Upper lobe of right lung (tissue), 1 donor: ENCODE data around the gene PRR11. TPM values are rescaled to one million over a fixed set of nuclear protein-coding genes. Genes with fewer than 3 reads are reported as not detected.

ENCODE experiments used
- ATAC-seq: fragments of 200-7000 bp; cut with Tn5 transposase; one replicate; pipeline ENCODE4 v1.9.1; 2020; ENCODE audit warnings: mild to moderate bottlenecking, moderate library complexity
- DNase-seq: peaks from one replicate; pipeline ENCODE4 v3.0.0-alpha.2; 2020
- H3K27ac ChIP-seq: fragments of 200-600 bp; one replicate; pipeline ENCODE4 v1.8.0; 2022
- H3K27me3 ChIP-seq: fragments of 200-600 bp; one replicate; pipeline ENCODE4 v1.8.0; 2022; ENCODE audit warnings: mild to moderate bottlenecking
- H3K36me3 ChIP-seq: fragments of 200-600 bp; one replicate; pipeline ENCODE4 v1.8.0; 2022
- H3K4me1 ChIP-seq: fragments of 200-600 bp; one replicate; pipeline ENCODE4 v1.8.0; 2022
- H3K4me3 ChIP-seq: fragments of 200-600 bp; one replicate; pipeline ENCODE4 v1.8.0; 2022; ENCODE audit warnings: mild to moderate bottlenecking
- H3K9me3 ChIP-seq: fragments of 200-600 bp; one replicate; pipeline ENCODE4 v1.8.0; 2022
- intact Hi-C: fragments of 100-400 bp; cut with DNase I; formaldehyde crosslinking; loops from one replicate; pipeline ENCODE4 v1.11.0; 2022
- total RNA-seq: library from RNA; stranded (reverse); fragmentation: NEBNext Ultra II Directional; extraction: Animal tissue kit (Norgen Biotek cat#: 25700); gene quantifications from one replicate; pipeline ENCODE4 v1.2.1, GENCODE V29; 2021
- TF ChIP-seq, protein P1 (sequence below): fragments of 200-600 bp; IDR thresholded peaks from one replicate; pipeline ENCODE4 v1.8.0; 2022; ENCODE audit warnings: antibody characterized with exemption
- donor health status: DM: no; HTN: yes; CAD: no; lungs with severe emphysema.

The PRR11 gene
- total RNA-seq, 1 donor from 2014 or later, result 2.4 TPM

DNA sequence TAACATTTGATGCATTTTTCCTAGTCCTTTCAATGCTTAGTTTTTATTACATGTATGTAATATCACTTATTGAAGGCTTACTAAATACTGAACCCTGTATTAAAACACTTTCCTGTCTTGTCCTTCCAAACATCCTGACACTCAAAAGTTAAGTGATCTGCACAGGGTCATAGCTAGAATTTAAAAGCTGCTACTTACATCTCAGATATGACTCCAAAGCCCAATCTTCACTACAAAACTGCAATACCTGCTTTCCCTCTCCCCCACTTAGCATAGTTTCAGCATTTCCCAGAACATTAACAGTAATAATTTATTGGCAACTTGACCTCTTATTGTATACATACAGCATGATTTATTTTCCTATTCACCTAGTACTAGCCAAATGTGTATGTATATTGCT, 44.6 kb upstream of the PRR11 start:
- H3K9me3 ChIP-seq, result no peaks in the 10 kb centered on the region
- no peak for DNase-seq
- TF ChIP-seq, protein P1, sequence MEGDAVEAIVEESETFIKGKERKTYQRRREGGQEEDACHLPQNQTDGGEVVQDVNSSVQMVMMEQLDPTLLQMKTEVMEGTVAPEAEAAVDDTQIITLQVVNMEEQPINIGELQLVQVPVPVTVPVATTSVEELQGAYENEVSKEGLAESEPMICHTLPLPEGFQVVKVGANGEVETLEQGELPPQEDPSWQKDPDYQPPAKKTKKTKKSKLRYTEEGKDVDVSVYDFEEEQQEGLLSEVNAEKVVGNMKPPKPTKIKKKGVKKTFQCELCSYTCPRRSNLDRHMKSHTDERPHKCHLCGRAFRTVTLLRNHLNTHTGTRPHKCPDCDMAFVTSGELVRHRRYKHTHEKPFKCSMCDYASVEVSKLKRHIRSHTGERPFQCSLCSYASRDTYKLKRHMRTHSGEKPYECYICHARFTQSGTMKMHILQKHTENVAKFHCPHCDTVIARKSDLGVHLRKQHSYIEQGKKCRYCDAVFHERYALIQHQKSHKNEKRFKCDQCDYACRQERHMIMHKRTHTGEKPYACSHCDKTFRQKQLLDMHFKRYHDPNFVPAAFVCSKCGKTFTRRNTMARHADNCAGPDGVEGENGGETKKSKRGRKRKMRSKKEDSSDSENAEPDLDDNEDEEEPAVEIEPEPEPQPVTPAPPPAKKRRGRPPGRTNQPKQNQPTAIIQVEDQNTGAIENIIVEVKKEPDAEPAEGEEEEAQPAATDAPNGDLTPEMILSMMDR, result no peak
- no peak overlapping the region for H3K4me3 ChIP-seq
- no peak overlapping the region for H3K27ac ChIP-seq
- no peak for ATAC-seq
- H3K4me1 ChIP-seq, result peaks cover 9% of the 10 kb centered on the region
- no peaks in the 10 kb centered on the region for H3K36me3 ChIP-seq
- intact Hi-C loops, result no loop called here
- H3K27me3 ChIP-seq, result no peaks in the 10 kb centered on the region

DNA sequence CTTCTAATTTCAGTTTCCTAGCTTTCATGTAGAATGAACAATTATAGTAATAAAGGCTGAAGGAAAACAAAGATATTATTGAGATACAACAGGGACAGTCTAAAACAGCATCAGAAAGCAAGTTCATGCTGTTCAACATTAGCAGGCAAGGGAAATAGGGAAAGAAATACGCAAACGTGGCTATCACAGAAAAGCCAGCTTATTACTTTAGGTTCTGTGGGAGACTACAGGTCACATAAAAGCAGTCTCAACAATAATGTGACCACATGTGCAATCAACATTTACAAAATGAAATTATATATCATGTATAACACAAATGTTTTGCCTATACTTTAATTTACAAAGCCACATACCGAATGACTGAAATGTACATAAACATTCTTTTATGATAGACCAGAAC, 44.0 kb upstream of the PRR11 start:
- H3K27me3 ChIP-seq, result no peaks in the 10 kb centered on the region
- TF ChIP-seq, protein P1, result no peak
- no peak overlapping the region for H3K27ac ChIP-seq
- intact Hi-C loops, result no loop called here
- peaks cover 9% of the 10 kb centered on the region for H3K4me1 ChIP-seq
- no peak for ATAC-seq
- no peaks in the 10 kb centered on the region for H3K36me3 ChIP-seq
- no peaks in the 10 kb centered on the region for H3K9me3 ChIP-seq
- no peak overlapping the region for H3K4me3 ChIP-seq
- DNase-seq, result no peak

DNA sequence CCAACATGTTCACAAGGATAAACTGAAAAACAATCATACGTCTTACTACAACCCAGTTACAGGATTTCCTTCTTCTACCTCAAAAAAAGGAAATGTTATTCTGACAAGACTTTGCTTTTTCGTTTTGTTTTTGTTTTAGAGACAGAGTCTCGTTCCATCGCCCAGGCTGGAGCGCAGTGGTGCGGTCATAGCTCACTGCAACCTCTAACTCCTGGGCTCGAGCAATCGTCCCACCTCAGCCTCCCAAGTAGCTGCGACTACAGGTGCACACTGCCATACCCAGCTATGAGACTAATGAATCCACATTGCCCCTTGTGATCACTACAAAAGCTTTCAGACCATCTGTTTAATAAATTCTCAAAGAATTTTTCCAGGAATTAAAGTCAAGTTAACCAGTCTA, 40.1 kb upstream of the PRR11 start:
- Histone ChIP-seq H3K27ac (no peak overlapping the region), H3K27me3 (no peaks in the 10 kb centered on the region), H3K4me1 (no peaks in the 10 kb centered on the region), H3K4me3 (no peak overlapping the region), H3K36me3 (peaks cover 8% of the 10 kb centered on the region), H3K9me3 (no peaks in the 10 kb centered on the region)
- DNase-seq (no peak), ATAC-seq (no peak)
- intact Hi-C loops, result no loop called here
- TF ChIP-seq, protein P1, result no peak

DNA sequence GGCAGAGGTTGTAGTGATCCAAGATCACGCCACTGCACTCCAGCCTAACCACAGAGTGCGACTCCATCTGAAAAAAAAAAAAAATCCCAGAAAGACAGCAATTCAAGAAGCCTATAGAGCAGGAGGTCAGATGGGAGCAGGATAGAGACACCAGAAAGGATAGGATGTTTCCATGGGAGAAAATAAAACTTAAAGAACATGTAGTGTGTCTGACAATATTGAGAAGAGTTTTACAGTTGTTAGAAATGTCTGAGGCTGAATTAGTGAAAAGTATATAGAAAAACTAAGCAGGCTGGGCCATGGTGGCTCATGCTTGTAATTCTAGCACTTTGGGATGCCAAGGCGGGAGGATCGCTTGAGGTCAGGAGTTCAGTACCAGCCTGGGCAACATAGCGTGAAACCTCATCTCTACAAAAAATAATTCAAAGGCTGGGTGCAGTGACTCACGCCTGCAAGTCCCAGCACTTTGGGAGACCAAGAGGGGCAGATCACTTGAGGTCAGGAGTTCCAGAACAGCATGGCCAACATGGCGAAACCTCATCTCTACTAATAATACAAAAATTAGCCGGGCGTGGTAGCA, 33.6 kb upstream of the PRR11 start:
- no peak for DNase-seq
- no peak for ATAC-seq
- H3K9me3 ChIP-seq, result no peaks in the 10 kb centered on the region
- TF ChIP-seq, protein P1, result no peak
- no peak overlapping the region for H3K4me3 ChIP-seq
- H3K36me3 ChIP-seq, result peaks cover 10% of the 10 kb centered on the region
- no peaks in the 10 kb centered on the region for H3K4me1 ChIP-seq
- no peaks in the 10 kb centered on the region for H3K27me3 ChIP-seq
- intact Hi-C loops, result no loop called here
- no peak overlapping the region for H3K27ac ChIP-seq

DNA sequence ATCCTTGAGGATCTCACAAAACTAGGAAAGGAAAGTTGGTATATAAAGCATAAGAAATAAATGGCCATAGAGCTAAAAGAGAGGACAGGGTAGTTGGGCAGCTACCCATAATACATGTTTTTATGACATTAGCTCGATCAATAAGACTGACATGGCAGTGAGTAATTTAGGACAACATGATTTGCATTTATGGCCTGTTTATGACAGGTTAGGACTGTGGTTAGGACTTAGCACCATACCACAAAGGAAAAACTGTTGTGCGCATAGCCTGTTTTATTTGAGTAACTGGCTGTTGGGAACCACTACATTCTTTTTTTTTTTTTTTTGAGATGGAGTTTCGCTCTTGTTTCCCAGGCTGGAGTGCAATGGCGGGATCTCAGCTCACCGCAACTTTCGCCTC, 30.9 kb upstream of the PRR11 start:
- Histone ChIP-seq H3K9me3 (no peaks in the 10 kb centered on the region), H3K36me3 (peaks cover 22% of the 10 kb centered on the region), H3K27ac (no peak overlapping the region), H3K4me3 (no peak overlapping the region), H3K4me1 (no peaks in the 10 kb centered on the region), H3K27me3 (no peaks in the 10 kb centered on the region)
- intact Hi-C loops, result no loop called here
- TF ChIP-seq, protein P1, result no peak
- no peak for DNase-seq
- ATAC-seq, result no peak
